ENCODE results near the gene LRRC27.
A peak's percentile ranks its signal among the peaks of the same experiment; 100 is the strongest.
"Not testable (repeated sequence)": the region's sequence is repeated elsewhere in the genome, so short reads cannot be mapped to it uniquely, and the experiment has no call there.

Gene LRRC27

DNA sequence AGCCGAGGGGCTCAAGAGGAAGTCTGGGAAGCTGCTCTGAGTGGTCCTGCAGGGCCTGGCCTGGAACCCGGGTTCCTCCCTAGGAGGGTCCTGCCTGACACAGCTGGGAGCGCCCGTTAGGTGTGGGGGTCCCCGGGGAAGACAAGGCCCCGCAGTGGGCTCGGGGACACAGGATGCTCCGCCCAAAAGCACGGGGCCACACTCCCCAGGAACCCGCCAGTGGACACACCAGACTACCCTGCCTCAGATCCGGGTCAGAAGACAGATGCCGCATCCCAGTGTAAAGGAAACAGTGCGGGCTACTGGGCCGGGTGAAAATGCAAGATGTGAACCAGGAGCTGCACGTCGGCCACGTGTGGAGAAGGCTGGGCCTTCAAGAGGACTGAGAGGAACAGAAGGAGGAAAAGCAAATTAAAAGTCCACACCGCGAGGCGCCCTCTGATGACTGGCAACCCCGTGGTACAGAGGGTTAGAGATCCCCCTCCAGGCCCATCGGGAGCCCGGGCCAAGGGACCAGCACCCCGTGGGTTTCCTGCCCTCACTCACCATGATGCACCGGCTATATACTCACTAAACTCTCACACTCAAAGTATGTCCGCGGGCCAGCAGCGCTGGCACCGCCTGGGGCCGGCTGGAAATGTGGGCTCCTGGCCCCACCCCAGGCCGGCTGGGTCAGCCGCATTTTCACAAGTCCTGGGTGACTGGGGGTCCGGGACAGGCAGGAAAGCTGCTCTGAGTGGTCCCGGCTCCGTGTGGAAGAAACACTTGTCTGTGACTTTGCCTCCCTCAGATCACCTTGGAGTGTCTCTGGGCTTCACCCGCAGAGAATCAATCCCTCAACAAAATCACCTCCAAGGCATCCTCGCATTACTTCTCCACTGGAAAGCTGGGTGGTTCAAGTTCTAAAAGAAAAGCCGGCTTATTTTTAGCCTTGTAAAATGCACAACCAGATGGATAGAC lies 30.3 kb upstream of the LRRC27 start:
- no peak for DNase-seq

DNA sequence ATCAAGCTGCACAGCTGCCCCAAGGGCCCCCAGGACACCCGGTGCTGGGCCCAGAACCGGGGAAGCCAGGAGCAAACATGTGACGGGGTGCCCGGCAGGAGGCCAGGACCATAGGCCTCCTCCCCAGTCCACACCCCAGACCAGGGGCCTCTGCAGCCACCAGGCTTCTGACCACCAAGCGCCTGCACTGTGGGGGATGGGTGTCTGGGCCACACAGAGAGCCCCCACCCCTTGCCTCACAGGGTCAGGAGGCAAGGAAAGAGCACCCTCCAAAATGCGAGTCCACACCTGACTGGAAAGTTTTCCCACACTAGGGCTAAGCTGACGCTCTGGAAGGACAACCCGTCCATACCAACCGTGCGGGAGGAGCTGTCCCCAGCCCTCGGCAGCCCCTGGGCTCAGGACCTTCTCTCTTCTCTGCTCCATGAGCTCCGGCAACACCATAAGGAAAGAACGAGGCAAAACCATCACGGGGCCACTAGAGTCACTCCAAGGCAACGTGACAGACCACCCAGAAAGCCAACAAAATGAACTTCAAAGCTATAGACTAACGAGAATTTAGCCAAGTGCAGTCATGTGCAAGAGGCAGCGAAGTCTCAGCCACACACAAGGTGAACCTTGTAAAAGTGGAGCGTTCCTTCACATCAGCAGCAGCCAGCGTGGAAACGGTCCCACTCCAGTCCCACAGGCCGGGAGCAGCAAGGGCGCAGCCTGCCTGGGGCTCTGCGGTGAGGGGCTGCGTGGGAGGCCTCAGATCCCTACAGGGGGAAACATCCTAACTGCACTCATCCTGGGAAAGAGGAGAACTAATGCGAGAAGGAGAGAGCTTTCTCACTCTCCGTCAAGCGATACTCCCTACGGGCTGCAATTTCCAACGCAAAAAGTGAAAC lies 29.3 kb upstream of the LRRC27 start:
- no peak for DNase-seq

DNA sequence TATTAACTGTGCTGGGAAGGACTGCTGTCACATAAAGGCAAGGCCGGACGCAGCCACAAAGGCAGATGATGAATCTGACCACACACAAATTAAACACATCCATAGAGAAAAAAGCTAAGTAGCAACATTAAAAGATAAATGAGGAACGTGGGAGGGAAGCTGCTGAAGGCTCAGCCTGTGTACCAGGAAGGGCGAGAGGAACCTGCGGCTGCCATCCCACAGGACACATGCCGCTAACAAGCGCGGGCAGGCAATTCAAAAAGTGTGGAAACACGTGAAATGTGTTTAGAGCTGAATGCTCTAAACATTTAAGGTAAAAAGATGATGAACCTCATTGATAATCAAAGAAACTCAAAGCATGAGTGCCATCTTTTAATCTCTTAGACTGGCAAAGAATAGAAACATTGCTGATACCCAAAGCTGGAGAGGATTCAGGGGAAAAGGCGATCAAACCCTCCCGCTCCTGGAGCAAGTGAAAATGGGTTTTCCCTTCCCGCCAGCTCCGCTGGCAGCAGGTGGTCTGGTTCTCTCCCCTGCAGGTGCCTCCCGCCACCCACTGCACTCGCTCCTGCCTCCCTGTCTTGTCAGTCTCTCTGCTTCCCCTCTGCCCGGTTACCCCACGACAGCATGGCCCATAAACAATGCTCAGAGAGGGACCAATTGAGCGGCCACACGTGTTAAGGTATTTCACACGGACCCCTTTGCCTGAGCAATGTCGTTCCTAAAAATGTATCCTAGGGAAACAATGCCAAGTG lies 28.5 kb upstream of the LRRC27 start:
- DNase-seq: no peak

DNA sequence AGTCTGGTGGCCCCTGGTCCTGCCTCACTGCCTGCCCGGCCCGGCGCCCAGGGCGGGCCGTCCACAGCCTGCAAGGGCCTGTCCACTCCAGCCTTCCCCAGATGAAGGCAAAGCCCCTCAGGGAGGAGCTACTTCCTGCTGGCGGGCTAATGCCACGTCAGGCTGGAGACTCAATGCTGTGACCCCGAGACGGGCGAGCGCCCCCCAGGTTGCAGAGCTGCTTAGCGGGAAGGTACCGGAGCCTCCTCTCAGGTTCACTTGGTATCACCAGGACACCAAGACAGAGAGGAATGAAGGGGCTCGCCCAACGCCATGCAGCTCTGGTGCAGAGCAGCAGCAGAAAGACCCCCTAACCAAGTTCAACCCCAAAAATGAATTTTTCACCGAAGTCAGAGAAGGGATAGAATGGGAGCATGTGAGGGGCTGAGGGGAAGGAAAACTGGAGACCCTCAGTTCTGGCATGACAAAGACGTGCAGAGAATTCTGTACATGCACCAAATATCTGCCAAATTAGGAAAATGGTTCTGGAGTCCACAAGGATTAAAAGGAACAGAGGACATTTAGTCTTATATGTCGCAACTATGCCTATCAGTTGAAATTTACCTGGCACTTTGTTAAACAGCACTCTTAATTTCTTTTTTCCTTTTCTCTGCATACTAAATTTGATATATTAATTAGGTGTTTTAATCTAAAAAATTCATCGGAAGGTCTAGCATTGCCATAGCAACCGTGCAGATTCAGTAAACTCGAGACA lies 27.1 kb upstream of the LRRC27 start:
- no peak for DNase-seq

DNA sequence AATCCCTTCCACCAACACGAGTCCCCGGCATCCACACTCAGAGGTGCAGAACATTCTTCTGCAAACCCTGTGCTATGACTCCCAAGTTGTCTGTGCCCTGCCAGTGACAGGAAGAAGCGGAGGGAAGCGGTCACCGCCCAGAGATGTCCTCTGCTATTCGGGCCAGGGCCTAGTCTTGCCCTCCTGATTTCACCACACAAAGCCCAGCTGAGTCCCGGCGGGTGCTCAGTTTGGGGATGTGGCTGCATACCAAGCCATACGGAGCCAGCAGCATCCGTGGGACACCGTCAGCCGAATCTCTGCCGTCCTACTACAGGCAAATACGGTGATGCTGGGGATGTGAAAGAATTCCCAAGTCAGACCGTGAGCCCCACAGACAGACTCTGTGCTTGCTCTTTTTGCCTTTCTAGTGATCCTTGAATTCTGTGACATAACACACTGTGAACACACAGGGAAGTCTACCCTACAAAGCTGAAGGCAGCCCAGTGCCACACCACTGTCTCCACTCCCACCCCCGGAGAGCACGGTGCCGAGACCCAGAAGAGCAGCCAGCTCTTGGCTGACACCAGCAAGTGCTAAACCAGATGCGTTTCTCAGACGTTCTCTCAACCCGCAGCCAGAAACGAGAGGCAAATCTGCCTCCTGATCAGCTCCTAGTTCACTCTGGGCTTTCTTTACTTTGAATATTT lies 26.2 kb upstream of the LRRC27 start:
- no peak for DNase-seq

DNA sequence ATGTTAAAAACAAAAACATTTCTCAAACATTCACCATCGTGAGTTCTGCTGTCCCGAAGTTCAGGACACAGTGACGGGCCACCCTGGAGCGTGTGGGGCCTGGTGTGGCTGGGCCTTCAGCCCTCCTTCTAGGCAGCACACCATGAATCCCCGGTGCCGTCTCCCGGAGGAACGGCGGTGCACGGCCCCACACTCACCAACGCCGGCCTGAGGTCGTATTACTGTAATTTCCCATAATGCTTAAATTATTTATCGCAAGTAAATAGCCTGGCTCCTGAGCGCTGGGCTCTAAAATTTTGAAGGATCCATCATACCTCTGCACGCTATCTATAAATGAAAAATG lies 25.7 kb upstream of the LRRC27 start:
- DNase-seq: no peak

DNA sequence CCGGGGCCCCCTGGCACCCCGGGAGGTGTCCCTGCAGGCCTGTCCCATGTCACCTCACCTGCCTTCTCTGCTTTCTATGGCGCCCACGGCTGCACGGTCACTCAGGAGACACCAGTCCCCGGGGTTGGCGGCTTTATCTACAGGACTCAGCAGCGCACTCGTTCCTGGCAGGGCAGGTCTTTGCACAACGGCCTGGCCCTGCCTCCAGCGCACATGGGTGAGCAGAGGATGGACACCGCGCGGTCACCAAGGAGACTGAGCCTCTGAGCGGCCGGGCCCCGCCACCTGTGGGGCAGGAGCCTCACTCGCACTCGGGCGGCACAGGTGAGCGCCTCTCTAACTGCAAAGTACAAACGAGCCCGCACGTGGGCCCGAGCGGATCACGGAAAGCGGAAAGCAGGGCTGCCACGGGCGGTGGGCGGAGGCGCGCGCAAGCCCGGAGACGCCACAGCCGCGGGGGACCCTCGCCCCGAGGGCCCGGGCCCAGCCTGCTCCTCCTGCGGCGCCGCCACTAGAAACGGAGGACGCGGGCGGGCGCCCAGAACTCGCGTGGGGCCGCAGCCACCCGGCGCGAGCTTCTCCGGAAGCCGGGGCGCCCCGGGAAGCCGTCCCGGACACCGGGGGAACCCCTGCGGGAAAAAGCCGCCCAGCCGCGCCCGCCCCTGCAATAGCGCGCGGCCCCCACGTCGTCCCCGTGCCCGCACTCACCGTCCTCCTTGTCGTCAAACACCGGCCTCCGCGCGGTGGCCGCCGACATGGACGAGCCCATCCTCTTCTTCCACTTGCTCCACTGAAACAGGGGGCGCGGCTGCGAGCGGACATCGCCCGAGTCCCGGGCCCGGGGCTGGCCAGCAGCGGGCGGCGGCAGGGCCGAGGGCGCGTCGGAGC lies 24.9 kb upstream of the LRRC27 start:
- DNase-seq: peak; percentile 47

DNA sequence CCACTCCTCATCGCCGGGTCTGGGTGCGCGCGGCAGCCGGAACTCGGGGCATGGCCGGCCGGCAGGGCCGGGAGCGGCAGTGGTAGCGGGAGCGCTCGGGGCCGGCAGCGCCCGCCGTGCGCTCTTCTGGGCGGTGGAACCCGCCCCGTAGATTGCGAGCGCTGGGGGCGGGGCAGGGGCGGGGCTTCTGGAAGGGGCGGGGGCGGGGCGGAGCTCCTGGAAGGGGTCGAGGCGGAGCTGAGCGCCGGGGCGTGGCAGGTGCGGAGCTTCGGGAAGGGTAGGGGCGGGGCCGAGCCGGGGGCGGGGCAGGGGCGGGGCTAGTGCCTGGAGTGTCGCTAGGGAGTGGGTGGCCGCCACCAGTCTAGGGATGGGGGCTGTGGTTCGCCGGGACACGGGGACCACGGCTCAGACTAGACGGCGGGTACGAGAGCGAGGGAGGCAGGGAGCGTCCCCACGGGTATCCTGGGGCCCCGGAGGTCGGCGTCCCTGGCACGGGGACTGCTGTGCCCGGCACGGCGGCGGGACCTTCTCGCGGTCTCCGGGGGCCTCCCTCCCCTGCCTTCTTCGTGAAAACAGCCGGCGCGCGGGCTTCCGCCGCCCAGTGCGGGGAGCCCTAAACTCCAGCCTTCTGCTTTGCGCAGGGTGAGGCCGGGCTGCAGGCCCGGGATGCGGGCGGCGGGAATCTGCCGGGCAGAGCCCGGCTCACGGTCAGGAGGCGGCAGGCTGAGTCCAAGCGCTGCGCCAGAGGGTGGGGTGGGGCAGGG lies 24.0 kb upstream of the LRRC27 start, which contains the start of gene STK32C:
STK32C (minus strand) TSS at position 128 of the 764 bp plus-strand sequence; CDS start at position 11, 117 bp downstream.
- peak; percentile 93 for DNase-seq

DNA sequence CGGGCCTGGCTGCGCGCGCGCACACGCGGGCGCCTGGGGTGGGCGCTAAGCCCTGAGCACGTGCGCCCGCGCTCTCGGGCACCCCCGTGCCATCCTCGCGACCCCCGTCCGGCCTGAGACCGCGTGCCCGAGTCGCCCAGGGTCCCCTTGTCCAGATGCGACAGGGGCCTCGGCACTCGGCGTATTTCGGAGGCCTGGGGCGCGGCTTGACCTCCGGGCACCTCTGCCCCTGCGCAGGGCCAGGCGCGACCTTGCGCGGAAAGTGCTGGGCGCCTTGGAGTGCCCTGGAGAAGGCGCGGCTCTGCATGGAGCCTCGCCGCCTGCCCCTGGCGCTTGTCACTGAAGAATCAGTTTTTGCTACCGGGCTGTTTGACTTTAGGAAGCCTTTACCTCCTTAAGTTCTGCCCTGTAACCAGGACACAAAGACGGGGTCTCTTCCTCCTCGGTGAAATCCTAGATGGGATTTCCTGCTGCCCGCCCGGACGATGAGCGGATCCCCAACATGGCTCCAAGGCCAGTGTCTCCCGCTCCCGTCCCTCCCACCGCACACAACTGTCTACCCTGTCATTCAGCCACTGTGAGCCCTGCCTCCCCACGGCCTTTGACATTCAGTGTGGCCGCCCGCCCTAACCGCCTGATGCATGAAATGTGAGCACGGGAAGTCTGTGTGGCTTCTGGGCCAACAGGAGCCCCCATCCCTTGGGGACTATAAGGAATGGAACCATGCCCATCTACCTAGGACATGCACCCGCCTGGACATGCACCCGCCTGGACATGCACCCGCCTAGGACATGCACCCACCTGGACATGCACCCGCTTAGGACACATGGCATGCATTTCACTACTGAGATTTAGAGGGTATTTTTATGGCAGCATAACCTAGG lies 23.2 kb upstream of the LRRC27 start:
- no peak for DNase-seq

DNA sequence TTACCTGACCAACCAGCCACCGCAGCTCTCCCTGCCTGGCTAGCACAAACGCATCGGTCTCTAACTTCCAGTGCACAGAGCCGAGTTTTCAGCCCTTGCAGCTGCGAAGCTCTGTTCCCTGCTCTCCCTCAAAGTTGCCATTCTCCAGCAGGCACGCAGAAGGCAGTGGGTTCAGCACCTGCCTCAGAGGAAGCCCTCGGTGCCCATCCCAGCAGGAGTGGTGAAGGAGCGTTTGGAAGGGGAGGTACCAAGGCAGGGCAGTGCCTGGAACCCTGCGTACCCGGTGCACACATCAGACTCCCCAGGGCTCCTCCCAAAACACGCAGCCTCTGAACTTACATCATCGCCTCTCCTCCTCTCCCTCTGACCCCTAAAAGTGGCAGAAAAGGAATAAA lies 22.5 kb upstream of the LRRC27 start:
- no peak for DNase-seq

DNA sequence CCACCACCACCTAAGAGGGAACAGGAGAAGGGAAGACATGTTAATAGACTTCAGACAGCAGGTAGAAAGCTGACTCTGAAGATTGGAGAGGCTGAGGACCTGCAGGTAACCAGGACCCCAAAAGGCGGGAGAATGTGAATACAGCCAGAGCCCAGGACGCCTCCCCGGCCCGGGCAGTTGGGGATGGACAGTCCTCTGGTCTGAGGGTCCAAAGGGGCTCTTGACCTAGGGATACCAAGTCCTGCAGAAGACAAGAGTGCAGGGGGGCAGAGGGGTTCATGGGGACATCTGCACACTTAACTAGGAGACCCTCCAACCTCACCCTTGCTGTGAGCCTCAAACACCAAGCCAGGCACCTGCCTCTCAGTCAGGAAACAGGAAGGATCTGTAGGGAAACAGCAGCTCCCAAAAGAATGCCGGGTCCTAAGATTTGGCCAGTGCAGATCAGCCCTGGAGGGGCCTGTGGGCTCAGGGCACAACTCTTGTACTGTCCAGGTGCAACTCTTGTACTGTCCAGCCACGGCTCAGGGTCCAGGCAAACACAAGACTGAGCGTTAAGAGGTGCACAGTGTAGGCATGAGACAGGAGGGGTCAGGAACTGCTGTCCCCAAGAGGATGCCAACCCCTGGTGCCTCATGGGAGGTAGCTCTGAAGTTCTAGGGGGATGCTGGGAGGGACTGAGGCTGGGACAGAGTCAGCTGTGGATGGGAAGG lies 22.0 kb upstream of the LRRC27 start:
- no peak for DNase-seq

DNA sequence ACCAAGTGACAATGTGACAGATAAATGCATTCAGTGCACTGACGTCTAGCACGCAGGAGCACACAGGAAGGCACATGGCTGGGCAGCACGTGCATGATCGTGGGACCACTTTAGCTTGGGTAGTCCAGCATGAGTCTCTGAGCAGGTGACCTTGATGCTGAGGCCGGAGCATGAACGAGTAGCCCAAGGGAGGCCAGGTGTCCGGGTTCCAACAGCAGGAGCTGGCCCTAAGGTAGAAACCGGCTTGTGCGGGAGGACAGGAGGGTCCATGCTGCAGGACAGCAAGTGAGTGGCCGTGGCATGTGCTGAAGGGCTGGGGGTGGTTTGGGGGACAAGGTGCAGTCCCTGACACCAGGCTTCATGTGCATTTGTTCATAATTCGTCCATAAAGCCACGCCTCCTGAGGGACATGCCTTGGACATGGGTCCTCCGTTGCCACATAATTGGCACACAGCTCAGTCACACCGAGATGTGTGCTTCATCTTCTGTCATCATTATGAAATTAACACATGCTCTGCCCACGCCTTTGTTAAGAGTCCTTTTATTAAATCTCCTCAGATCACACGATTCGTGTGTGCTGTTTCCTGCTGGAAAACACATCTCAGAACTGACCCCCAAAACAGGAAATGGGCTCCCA lies 21.2 kb upstream of the LRRC27 start:
- DNase-seq: no peak

DNA sequence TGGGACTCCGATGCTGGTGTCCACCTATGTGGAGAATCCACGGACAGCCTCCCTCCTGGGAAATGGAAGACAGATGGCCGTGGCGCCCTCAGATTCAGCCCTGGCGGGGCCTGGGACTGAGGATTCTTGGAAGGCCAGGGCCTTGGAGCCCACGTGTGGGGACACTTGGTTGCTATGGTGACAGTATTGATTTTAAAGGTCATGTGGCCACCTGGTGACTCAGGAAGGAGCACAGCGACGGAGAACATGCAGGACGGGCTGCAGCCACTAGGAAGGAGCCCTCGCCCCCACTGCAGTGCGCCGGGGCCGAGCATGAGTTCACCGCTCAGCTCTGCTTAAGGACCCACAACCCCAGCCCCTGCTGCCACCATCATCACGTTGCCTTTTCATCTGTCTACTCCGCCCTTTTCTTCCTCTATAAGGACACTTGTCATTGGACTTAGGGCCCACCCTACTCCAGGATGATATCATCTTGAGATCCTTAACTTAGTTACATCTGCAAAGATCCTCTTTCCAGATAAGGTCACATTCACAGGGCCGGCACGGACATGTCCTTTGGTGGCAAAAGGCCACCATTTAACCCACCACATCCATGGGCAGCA lies 20.6 kb upstream of the LRRC27 start:
- no peak for DNase-seq

DNA sequence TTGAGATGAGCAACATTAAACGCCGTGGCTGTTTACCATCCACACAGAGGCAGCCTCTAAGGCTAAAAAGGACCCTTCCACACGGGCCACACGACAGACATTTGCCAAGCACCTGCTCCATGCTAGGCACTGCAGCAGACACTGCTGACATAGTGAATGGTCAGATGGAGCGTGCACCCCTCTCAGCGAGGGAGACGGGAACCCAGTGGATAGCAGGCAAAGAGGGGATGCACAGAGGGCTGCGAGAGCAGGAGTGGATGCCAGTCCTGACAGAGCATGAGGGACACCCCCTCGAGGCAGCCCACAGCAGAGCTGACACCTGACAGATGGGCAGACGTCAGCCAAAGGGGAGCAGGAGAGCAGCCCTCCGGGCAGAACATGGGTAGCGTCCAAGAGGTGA lies 18.7 kb upstream of the LRRC27 start:
- no peak for DNase-seq

DNA sequence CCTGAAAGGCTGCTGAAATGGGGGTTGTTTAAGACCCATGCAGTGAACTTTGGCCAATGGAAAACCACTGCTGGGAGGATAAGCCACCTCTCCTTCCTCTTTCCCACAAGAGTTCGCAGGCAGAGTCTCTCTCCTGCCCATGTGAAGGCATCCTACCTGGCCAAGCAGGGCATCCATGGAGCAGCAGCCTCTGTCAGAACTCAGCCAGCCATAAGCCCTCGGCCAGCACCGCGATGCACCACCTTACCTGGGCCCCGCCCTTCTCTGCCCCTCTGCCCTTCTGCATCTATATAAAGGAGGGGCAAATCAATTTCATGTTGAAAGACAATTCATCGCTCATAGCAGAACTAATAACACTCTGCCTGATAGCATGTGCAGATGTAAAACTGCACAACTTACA lies 18.1 kb upstream of the LRRC27 start:
- DNase-seq: no peak

DNA sequence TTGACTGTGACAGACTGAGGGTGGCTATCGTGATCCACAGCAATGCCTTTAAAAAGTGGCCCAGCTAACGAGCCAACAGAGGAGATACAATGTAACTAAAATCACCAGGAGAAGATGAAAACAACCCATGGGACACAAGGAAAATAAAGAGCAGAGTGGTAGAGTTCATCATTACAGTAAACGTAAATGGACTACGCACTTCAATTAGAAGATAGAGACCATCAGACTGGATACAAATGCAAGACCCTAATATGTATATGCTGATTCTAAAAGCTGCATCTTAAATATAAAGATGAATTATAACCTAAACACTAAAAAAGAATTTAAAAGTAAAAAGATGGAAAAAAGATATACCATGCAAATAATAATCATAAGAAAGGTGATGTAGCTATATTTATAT lies 17.7 kb upstream of the LRRC27 start:
- DNase-seq: no peak

DNA sequence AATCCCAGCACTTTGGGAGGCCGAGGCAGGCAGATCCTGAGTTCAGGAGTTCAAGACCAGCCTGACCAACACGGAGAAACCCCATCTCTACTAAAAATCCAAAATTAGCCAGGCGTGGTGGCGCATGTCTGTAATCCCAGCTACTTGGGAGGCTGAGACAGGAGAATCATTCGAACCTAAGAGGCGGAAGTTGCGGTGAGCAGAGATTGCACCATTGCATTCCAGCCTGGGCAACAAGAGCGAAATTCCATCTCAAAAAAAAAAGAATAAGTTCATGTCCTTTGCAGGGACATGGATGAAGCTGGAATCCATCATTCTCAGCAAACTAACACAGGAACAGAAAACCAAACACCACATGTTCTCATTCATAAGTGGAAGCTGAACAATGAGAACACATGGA lies 17.1 kb upstream of the LRRC27 start:
- not testable (repeated sequence) for DNase-seq

Data from activated CD4-positive, alpha-beta T cell treated with anti-CD3 and anti-CD28 coated beads for 48 hours (primary cell).